CD4-positive, alpha-beta T cell (primary cell): ENCODE measurements around the gene PDZRN3. TPM values are rescaled to one million over a fixed set of nuclear protein-coding genes. Genes with fewer than 3 reads are reported as not detected.

Experiments
- ATAC-seq: fragments of 200-7000 bp; cut with Tn5 transposase; one replicate; pipeline ENCODE4 v1.10.0; 2022; ENCODE audit warnings: mild to moderate bottlenecking; ENCODE audit not compliant: poor library complexity
- CTCF ChIA-PET: fragments of 350-600 bp; sonication (Branson Sonifier 250); formaldehyde crosslinking; loops from one replicate; lab custom pipeline; 2021; ENCODE audit warnings: antibody characterized with exemption, inconsistent platforms; lab: Charles Lee
- POLR2A ChIA-PET: fragments of 350-600 bp; sonication (Branson Sonifier 250); formaldehyde crosslinking; loops from one replicate; lab custom pipeline; 2021; ENCODE audit warnings: antibody characterized with exemption, inconsistent platforms; lab: Charles Lee
- DNase-seq, 14 experiments: peaks; one replicate each; pipeline ENCODE4 v3.0.0-alpha.2; 2013 to 2020; ENCODE audit warnings: mixed read lengths in 2 of 14
- H3K27ac ChIP-seq, 2 donors: one replicate each; pipeline versions ENCODE4 v1.5.1 to v1.7.0; 2013; ENCODE audit warnings: low read length in 2 of 2, low read depth in 1 of 2, mild to moderate bottlenecking in 1 of 2
- H3K27me3 ChIP-seq, 2 experiments: 1 replicate in 1 of 2; 2 replicates in 1 of 2; pipeline versions ENCODE4 v1.6.1 to v1.7.0; 2013; ENCODE audit warnings: low read length in 2 of 2, control low read depth in 1 of 2, mild to moderate bottlenecking in 1 of 2, moderate library complexity in 1 of 2; ENCODE audit not compliant: insufficient read depth in 2 of 2, control insufficient read depth in 1 of 2
- H3K36me3 ChIP-seq: one replicate; pipeline ENCODE4 v1.6.1; 2013; ENCODE audit warnings: low read length, control low read depth; ENCODE audit not compliant: insufficient read depth
- H3K4me1 ChIP-seq: one replicate; pipeline ENCODE4 v1.6.1; 2013; ENCODE audit warnings: low read length, control low read depth; ENCODE audit not compliant: insufficient read depth
- H3K4me3 ChIP-seq: one replicate; pipeline ENCODE4 v1.5.1; 2013; ENCODE audit warnings: mild to moderate bottlenecking, low read length, moderate library complexity
- H3K9me3 ChIP-seq, 2 experiments: 1 replicate in 1 of 2; 2 replicates in 1 of 2; pipeline versions ENCODE4 v1.6.1 to v1.7.0; 2013; ENCODE audit warnings: low read length in 2 of 2, mild to moderate bottlenecking in 2 of 2, control low read depth in 1 of 2, moderate library complexity in 1 of 2; ENCODE audit not compliant: control insufficient read depth in 1 of 2, insufficient read depth in 1 of 2
- H3K27ac Mint-ChIP-seq: one replicate; pipeline ENCODE4 v1.8.0; 2020; ENCODE audit warnings: mixed read lengths
- H3K27me3 Mint-ChIP-seq: one replicate; pipeline ENCODE4 v1.8.0; 2021; ENCODE audit warnings: mixed read lengths
- H3K36me3 Mint-ChIP-seq: one replicate; pipeline ENCODE4 v1.8.0; 2021; ENCODE audit warnings: low read depth, mixed read lengths
- H3K4me1 Mint-ChIP-seq: one replicate; pipeline ENCODE4 v1.8.0; 2021; ENCODE audit warnings: low read depth, mixed read lengths
- H3K4me3 Mint-ChIP-seq: one replicate; pipeline ENCODE4 v1.8.0; 2020; ENCODE audit warnings: mild to moderate bottlenecking, mixed read lengths
- H3K9me3 Mint-ChIP-seq: one replicate; pipeline ENCODE4 v1.8.0; 2020; ENCODE audit warnings: mixed read lengths
- intact Hi-C, 2 experiments: fragments of 100-400 bp; cut with DNase I in 1 of 2; cut with micrococcal nuclease in 1 of 2; formaldehyde crosslinking; loops; one replicate each; pipeline versions ENCODE4 v1.15.1 to v1.9.0; 2023 to 2025; cut with DNase I, micrococcal nuclease
- total RNA-seq, 174 experiments: library from RNA in 2 of 174; stranded (reverse) in 2 of 174; gene quantifications; one replicate each; pipeline ENCODE4 v1.2.3 and lab custom pipeline; 2021 to 2026
- TF ChIP-seq, protein P1 (sequence below): fragments of 200-600 bp; IDR thresholded peaks from one replicate; pipeline ENCODE4 v1.8.0; 2022; ENCODE audit warnings: antibody characterized with exemption, mild to moderate bottlenecking

PDZRN3 gene
- total RNA-seq, 2 experiments from 2014 or later = not detected

DNA sequence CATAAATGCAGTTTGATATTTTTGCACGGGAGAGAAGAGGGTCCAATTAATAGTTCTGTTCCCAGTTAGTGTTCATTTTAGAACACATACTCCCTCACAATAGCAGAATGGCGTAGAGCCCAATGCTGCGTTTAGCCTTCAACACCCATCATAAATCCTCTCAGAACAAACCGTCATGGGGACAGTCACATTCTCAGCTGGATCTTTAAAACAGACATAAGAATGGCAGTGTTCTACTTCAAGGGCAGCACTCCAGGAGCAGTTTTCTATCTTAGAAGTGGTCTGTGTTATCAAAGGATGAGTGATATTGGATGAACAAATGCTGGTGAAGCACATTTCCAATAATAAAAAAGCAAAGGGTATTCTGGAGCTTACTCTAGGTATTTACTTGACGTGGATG is 230.5 kb downstream of the PDZRN3 start:
- no peak overlapping the region for H3K4me3 Mint-ChIP-seq
- TF ChIP-seq, protein P1, sequence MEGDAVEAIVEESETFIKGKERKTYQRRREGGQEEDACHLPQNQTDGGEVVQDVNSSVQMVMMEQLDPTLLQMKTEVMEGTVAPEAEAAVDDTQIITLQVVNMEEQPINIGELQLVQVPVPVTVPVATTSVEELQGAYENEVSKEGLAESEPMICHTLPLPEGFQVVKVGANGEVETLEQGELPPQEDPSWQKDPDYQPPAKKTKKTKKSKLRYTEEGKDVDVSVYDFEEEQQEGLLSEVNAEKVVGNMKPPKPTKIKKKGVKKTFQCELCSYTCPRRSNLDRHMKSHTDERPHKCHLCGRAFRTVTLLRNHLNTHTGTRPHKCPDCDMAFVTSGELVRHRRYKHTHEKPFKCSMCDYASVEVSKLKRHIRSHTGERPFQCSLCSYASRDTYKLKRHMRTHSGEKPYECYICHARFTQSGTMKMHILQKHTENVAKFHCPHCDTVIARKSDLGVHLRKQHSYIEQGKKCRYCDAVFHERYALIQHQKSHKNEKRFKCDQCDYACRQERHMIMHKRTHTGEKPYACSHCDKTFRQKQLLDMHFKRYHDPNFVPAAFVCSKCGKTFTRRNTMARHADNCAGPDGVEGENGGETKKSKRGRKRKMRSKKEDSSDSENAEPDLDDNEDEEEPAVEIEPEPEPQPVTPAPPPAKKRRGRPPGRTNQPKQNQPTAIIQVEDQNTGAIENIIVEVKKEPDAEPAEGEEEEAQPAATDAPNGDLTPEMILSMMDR = no peak
- Histone ChIP-seq H3K36me3 (no peaks in the 10 kb centered on the region), H3K4me3 (no peak overlapping the region), H3K9me3 (peaks cover 0 to 4% of the 10 kb centered on the region in 2 experiments), H3K27ac (no peak overlapping the region), H3K27me3 (peaks cover 0 to 3% of the 10 kb centered on the region in 2 experiments), H3K4me1 (no peaks in the 10 kb centered on the region)
- no peaks in the 10 kb centered on the region for H3K36me3 Mint-ChIP-seq
- DNase-seq (no peak), ATAC-seq (no peak)
- ChIA-PET POLR2A (no interaction called here), CTCF (no interaction called here)
- H3K9me3 Mint-ChIP-seq = no peaks in the 10 kb centered on the region
- intact Hi-C loops = no loop called here
- H3K27ac Mint-ChIP-seq = no peak overlapping the region
- H3K4me1 Mint-ChIP-seq = no peaks in the 10 kb centered on the region
- H3K27me3 Mint-ChIP-seq = peaks cover 5% of the 10 kb centered on the region

DNA sequence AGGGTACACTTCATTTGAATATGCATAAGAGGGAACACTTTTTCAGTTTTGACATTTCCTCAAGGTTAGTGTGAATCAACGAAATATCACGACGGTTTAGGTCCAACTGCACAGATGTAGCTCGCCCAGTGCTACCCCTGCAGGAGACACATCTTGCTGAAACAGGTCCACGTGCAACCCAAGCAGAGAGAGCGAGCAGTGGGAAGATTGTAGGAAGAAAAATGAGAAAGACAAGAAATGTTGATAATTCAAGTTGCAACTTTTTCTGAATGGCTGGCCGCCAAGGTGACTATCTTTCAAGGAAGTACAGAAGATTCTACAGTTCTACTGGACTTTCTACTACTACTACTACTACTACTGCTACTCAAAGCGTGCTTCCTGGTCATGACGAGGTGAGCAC is 231.7 kb downstream of the PDZRN3 start:
- H3K4me1 ChIP-seq = no peaks in the 10 kb centered on the region
- CTCF ChIA-PET = no interaction called here
- no peaks in the 10 kb centered on the region for H3K4me1 Mint-ChIP-seq
- DNase-seq (no peak), ATAC-seq (no peak)
- TF ChIP-seq, protein P1 = no peak
- POLR2A ChIA-PET = no interaction called here
- H3K36me3 ChIP-seq = no peaks in the 10 kb centered on the region
- no peak overlapping the region for H3K4me3 Mint-ChIP-seq
- H3K9me3 Mint-ChIP-seq = no peaks in the 10 kb centered on the region
- no peaks in the 10 kb centered on the region for H3K36me3 Mint-ChIP-seq
- H3K27ac ChIP-seq = no peak overlapping the region
- peaks cover 5% of the 10 kb centered on the region for H3K27me3 Mint-ChIP-seq
- intact Hi-C loops = no loop called here
- H3K9me3 ChIP-seq = peaks cover 0 to 4% of the 10 kb centered on the region in 2 experiments
- no peak overlapping the region for H3K27ac Mint-ChIP-seq
- no peak overlapping the region for H3K4me3 ChIP-seq
- no peaks in the 10 kb centered on the region for H3K27me3 ChIP-seq

DNA sequence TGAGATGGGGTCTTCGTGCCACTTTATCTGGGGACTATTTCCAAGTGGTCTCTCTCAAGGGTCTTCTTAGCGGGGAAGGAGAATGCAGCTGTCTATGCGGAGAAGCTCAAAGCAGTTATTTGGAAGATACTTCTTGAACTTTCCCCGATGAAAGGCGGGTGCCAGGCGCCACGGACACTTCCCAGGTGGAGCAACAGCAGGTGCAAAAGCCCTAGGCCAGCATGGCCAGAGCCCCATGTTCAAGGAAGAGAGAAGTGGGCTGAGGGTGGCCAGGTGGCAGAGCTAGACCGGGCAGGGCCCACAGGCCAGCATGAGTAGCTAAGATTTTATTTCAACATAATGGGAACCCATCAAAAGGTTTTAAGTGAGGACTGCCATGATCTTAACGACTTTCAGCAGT is 232.8 kb downstream of the PDZRN3 start:
- POLR2A ChIA-PET = no interaction called here
- H3K4me3 Mint-ChIP-seq = no peak overlapping the region
- H3K27ac ChIP-seq = no peak overlapping the region
- H3K4me1 ChIP-seq = no peaks in the 10 kb centered on the region
- H3K36me3 ChIP-seq = no peaks in the 10 kb centered on the region
- H3K27me3 ChIP-seq = no peaks in the 10 kb centered on the region
- no peaks in the 10 kb centered on the region for H3K9me3 Mint-ChIP-seq
- no peak overlapping the region for H3K27ac Mint-ChIP-seq
- no peak for ATAC-seq
- H3K4me3 ChIP-seq = no peak overlapping the region
- DNase-seq = no peak
- TF ChIP-seq, protein P1 = no peak
- H3K4me1 Mint-ChIP-seq = no peaks in the 10 kb centered on the region
- H3K9me3 ChIP-seq = peaks cover 0 to 4% of the 10 kb centered on the region in 2 experiments
- peaks cover 12% of the 10 kb centered on the region for H3K27me3 Mint-ChIP-seq
- intact Hi-C loops = no loop called here
- CTCF ChIA-PET = no interaction called here
- no peaks in the 10 kb centered on the region for H3K36me3 Mint-ChIP-seq
